GM08714 (cell line): ENCODE measurements around the gene TAS2R43.
"Not testable (repeated sequence)": the region's sequence is repeated elsewhere in the genome, so short reads cannot be mapped to it uniquely, and the experiment has no call there.

ENCODE experiments used
- H3K4me3 ChIP-seq: fragments of 200-500 bp; sonication (Bioruptor generic); 2 replicates; pipeline ENCODE4 v1.5.1; 2014; ENCODE audit warnings: mild to moderate bottlenecking, low read length, inconsistent platforms
- ZNF274 ChIP-seq: IDR thresholded peaks from 2 replicates; pipeline ENCODE4 v1.6.1; 2012; ENCODE audit warnings: mild to moderate bottlenecking, low read depth, low read length

The TAS2R43 gene

GRCh38 chr12:11081987-11082386 lies 10.1 kb downstream of the TAS2R43 start:
- TF ChIP-seq ZNF274, result no peak
- H3K4me3 ChIP-seq, result no peak overlapping the region

- no peak overlapping the region for H3K4me3 ChIP-seq
- TF ChIP-seq ZNF274, result no peak
Measured at GRCh38 chr12:11078246-11078645, 13.9 kb downstream of the TAS2R43 start.

- no peak overlapping the region for H3K4me3 ChIP-seq
- no peak for TF ChIP-seq ZNF274
Measured at GRCh38 chr12:11075642-11076041, 16.5 kb downstream of the TAS2R43 start.

- no peak overlapping the region for H3K4me3 ChIP-seq
- no peak for TF ChIP-seq ZNF274
Measured at GRCh38 chr12:11071414-11071813, 20.7 kb downstream of the TAS2R43 start.

GRCh38 chr12:11070999-11071398 lies 21.1 kb downstream of the TAS2R43 start:
- no peak for TF ChIP-seq ZNF274
- H3K4me3 ChIP-seq, result no peak overlapping the region

- no peak overlapping the region for H3K4me3 ChIP-seq
- no peak for TF ChIP-seq ZNF274
Measured at GRCh38 chr12:11069854-11070365, 22.2 kb downstream of the TAS2R43 start.

GRCh38 chr12:11067514-11067913 lies 24.6 kb downstream of the TAS2R43 start:
- H3K4me3 ChIP-seq, result no peak overlapping the region
- no peak for TF ChIP-seq ZNF274

- H3K4me3 ChIP-seq, result not testable (repeated sequence)
Measured at GRCh38 chr12:11062194-11062593, 29.9 kb downstream of the TAS2R43 start, which contains the start of gene TAS2R46. Gene TAS2R46, minus strand, starts transcription at chr12:11062294. Its CDS starts 0 bp downstream, at chr12:11062294.

GRCh38 chr12:11059784-11060183 lies 32.3 kb downstream of the TAS2R43 start:
- no peak for TF ChIP-seq ZNF274
- no peak overlapping the region for H3K4me3 ChIP-seq

- TF ChIP-seq ZNF274, result no peak
- H3K4me3 ChIP-seq, result no peak overlapping the region
Measured at GRCh38 chr12:11059041-11059440, 33.1 kb downstream of the TAS2R43 start.

- no peak for TF ChIP-seq ZNF274
- H3K4me3 ChIP-seq, result no peak overlapping the region
Measured at GRCh38 chr12:11055306-11055705, 36.8 kb downstream of the TAS2R43 start.

- not testable (repeated sequence) for H3K4me3 ChIP-seq
Measured at GRCh38 chr12:11049806-11050531, 42.1 kb downstream of the TAS2R43 start.

GRCh38 chr12:11041366-11041765 lies 50.7 kb downstream of the TAS2R43 start:
- H3K4me3 ChIP-seq, result not testable (repeated sequence)
